Kidney epithelial cell (primary cell): ENCODE measurements around the gene SYTL3. TPM values are rescaled to one million over a fixed set of nuclear protein-coding genes. Genes with fewer than 3 reads are reported as not detected.
"Not testable (repeated sequence)": the region's sequence is repeated elsewhere in the genome, so short reads cannot be mapped to it uniquely, and the experiment has no call there.

Experiments
- DNase-seq: peaks from one replicate; pipeline ENCODE4 v3.0.0-alpha.2; 2010; ENCODE audit warnings: low read depth
- H3K27me3 ChIP-seq: 2 replicates; pipeline ENCODE4 v1.6.0; 2011; ENCODE audit warnings: low read length; ENCODE audit not compliant: control insufficient read depth, insufficient read depth
- H3K36me3 ChIP-seq: 2 replicates; pipeline ENCODE4 v1.5.1; 2011; ENCODE audit warnings: low read length; ENCODE audit not compliant: control insufficient read depth, insufficient read depth
- H3K4me3 ChIP-seq: 2 replicates; pipeline ENCODE4 v1.5.1; 2011; ENCODE audit warnings: low read depth, mild to moderate bottlenecking, control low read depth, low read length
- total RNA-seq: library from RNA; depleted of rRNA; stranded (reverse); fragments of >200 nt; gene quantifications from 2 replicates; pipeline ENCODE4 v1.2.3, GENCODE V29; 2015
- TF ChIP-seq, protein P1 (sequence below): IDR thresholded peaks from 2 replicates; pipeline ENCODE4 v1.5.1; 2011; ENCODE audit warnings: mild to moderate bottlenecking, moderate library complexity, low read length, control low read depth, inconsistent platforms; ENCODE audit not compliant: insufficient read depth, poor library complexity, severe bottlenecking

Gene SYTL3
- total RNA-seq, 1 donor from 2014 or later, result 3.6 TPM

GRCh38 chr6:158686791-158687381, 37.0 kb downstream of the SYTL3 start:
- no peak for DNase-seq
- TF ChIP-seq, protein P1, sequence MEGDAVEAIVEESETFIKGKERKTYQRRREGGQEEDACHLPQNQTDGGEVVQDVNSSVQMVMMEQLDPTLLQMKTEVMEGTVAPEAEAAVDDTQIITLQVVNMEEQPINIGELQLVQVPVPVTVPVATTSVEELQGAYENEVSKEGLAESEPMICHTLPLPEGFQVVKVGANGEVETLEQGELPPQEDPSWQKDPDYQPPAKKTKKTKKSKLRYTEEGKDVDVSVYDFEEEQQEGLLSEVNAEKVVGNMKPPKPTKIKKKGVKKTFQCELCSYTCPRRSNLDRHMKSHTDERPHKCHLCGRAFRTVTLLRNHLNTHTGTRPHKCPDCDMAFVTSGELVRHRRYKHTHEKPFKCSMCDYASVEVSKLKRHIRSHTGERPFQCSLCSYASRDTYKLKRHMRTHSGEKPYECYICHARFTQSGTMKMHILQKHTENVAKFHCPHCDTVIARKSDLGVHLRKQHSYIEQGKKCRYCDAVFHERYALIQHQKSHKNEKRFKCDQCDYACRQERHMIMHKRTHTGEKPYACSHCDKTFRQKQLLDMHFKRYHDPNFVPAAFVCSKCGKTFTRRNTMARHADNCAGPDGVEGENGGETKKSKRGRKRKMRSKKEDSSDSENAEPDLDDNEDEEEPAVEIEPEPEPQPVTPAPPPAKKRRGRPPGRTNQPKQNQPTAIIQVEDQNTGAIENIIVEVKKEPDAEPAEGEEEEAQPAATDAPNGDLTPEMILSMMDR, result no peak
- no peaks in the 10 kb centered on the region for H3K36me3 ChIP-seq
- no peak overlapping the region for H3K4me3 ChIP-seq
- H3K27me3 ChIP-seq, result no peaks in the 10 kb centered on the region

GRCh38 chr6:158687506-158687905, 37.7 kb downstream of the SYTL3 start:
- H3K36me3 ChIP-seq, result no peaks in the 10 kb centered on the region
- no peak overlapping the region for H3K4me3 ChIP-seq
- H3K27me3 ChIP-seq, result no peaks in the 10 kb centered on the region
- TF ChIP-seq, protein P1, result no peak
- no peak for DNase-seq

DNA sequence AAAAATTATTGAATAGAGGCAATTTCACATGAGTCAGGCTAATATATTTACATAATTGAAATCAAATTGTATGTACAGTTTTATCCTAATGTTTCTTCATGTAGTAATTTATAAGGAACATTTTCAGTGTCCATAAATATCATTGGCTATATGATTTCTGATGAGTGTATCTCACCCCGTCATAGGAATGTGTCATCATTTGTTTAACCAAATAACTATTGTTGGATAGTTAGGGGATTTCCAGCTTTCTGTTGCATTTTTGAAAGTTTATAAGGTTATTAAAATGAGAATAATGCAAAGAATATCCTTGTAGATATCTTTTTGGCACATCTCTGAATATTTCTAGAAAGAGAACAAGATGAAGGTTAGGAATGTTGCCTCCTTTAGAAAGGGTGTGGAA, 39.0 kb downstream of the SYTL3 start:
- no peak for DNase-seq
- Histone ChIP-seq H3K27me3 (no peaks in the 10 kb centered on the region), H3K36me3 (no peaks in the 10 kb centered on the region), H3K4me3 (no peak overlapping the region)
- TF ChIP-seq, protein P1, result no peak

- no peaks in the 10 kb centered on the region for H3K36me3 ChIP-seq
- H3K27me3 ChIP-seq, result no peaks in the 10 kb centered on the region
- TF ChIP-seq, protein P1, result no peak
- H3K4me3 ChIP-seq, result no peak overlapping the region
- no peak for DNase-seq
Measured at GRCh38 chr6:158694913-158695312, 45.1 kb downstream of the SYTL3 start.

- Histone ChIP-seq H3K27me3 (no peaks in the 10 kb centered on the region), H3K4me3 (no peak overlapping the region), H3K36me3 (no peaks in the 10 kb centered on the region)
- TF ChIP-seq, protein P1, result no peak
- no peak for DNase-seq
Measured at GRCh38 chr6:158697811-158698210, 48.0 kb downstream of the SYTL3 start.

- no peak for DNase-seq
- H3K27me3 ChIP-seq, result no peaks in the 10 kb centered on the region
- TF ChIP-seq, protein P1, result no peak
- no peaks in the 10 kb centered on the region for H3K36me3 ChIP-seq
- no peak overlapping the region for H3K4me3 ChIP-seq
Measured at GRCh38 chr6:158698931-158699330, 49.1 kb downstream of the SYTL3 start.

- H3K36me3 ChIP-seq, H3K4me3 ChIP-seq, DNase-seq, H3K27me3 ChIP-seq: not testable (repeated sequence)
Measured at GRCh38 chr6:158701268-158701667, 51.4 kb downstream of the SYTL3 start.
